T-helper 22 cell (primary cell): Measurements from ENCODE around the gene KCNMA1.

ENCODE experiments used
- DNase-seq: peaks from one replicate; pipeline ENCODE4 v3.0.0-alpha.2; 2020; ENCODE audit warnings: low read depth

KCNMA1 gene

DNA sequence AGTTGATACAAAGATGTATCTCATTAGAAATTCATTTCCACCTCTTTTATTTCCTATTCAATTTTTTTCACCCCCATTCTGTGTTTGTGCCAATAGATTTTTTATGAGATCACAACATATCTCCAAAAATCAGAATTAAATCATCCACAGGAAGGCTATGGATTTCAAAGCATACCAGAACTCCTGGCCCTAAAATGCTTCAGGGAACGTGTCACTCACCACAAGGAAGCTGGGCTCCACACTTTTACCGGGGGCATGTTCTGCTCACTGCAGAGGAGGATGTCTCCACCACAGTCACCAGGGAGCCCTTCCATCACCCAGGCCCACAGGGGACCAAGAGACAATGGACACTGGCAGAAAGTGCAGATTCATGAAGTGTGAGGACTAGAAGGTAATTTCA, 456.8 kb downstream of the KCNMA1 start:
- DNase-seq: no peak

DNA sequence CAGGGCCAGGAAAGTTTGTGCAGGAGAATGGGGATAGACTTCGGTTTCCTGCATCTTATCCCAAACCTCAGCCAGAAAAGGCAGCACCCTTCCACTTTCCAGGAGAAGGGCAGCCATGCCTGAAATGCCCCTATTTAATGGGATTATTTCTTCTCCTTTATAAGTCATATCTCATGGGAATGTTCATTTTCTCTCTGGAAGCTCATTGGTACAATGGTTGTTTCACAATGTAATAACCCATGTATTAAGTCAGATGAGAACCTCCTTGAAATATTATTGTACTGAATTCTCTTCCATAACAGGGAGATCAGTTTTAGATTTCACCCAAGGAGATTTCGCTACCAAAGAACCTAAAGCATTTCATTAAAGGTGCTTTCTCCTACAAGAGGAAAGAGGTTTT, 457.5 kb downstream of the KCNMA1 start:
- DNase-seq: no peak

DNA sequence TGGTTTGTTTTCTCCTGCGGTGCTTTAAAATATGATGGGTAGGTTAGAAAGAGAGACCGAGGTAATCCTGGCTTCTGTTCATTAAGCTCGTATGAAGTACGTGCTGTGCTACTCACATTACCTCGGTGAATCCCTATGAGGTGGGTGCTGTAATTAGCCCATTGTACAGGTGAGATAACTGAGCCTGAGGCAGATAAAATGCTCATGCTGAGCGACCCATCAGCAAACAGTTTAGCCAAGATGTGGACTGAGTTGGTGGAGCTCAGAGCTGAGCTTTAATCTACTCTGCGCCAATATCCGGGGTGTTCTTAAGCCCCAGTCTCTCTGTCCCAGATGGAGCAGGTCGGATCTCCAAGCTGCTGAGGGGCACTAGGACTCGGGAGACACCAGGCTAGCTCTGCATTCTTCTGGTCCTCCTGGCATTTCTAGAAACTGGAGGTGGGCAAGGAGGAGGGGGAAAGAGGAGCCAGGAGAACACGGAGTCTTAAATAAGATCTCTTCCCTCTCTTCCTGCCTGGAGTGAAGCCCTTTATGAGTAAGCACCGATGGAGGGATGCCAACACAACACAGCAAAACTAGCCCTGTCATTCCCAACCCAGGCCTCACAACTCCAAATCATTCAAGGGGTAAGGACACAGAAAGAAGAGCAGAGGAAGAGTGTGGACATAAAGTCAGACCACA, 458.5 kb downstream of the KCNMA1 start:
- DNase-seq: no peak

DNA sequence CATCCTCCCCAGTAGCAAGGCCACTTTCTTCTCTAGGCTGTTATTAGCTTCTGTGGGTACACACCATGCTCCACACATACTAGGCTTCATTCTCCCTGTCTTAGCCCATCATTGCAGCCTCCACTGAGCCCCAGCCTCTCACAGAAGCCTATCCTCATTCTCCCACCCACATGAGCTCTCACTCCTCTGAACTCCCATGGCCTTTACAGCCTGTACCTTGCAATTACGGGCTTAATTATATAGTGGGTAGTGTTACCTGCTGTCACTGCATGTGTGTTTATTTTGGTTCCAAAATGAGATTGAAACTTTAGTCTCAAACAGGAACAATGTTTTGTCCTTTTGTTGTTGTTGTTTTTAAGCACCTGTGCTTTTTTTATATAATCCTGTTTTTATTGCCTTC, 460.0 kb downstream of the KCNMA1 start:
- no peak for DNase-seq

DNA sequence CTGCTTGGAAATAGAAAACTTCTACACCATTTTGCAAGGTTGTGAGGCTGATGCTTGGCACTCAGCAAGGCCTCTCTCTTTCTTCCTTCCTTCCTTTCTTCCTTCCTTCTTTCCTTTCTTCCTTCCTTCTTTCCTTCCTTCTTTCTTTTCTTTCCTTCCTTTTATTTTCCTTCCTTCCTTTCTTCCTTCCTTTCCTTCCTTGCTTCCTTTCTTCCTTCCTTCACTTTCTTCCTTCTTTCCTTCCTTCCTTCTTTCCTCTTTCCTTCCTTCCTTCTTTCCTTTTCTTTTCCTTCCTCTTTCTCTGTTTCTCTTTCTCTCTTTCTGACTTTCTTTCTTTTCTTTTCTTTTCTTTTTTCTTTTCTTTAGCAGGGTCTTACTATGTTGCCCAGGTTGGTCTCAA, 460.4 kb downstream of the KCNMA1 start:
- no peak for DNase-seq

DNA sequence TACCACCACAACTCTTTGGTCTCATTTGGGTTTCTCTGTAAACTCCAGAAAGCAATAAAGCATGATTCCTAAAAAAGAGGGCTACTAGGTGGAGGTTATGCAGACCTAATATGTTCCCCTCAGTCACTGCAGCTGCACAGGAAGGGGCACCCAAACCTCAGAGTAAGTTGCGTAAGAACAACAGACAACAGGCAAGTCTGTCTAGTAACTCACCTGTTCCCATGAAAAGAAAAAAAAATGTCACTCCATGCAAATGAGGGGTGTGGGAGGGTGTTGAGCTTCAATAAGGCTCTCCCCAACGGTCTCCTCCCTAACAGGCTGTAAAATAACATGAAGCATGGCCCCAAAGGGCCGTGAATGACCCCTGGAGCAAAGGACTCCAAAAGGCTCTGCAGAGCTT, 461.4 kb downstream of the KCNMA1 start:
- no peak for DNase-seq

DNA sequence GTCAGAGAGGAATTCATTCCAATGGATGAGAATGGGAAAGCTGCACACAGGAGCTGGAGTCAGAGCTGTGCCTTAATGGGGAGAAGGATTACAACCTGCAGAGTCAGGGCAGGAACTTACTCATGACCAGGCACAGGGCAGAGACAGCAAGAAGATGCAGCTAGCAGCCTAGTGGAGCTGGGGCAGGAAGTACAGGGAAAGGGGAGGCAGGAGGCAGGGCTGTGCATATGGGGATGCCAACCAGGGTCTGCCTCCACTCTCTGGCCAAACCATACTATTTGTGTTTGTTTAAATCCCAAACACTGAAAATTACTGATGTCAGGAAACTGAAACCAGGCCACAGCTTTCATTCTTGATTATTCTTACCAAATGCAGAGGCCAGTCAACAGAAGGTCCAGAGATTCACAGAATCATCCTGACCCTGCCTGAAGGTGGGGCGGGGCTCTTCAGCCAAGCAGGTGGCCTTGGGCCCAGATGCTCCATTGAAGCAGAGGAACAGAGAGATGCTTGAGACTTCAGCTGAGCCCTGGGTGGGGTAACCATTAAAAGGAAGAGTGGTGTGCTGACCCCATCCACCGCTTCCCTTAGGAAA, 461.9 kb downstream of the KCNMA1 start:
- no peak for DNase-seq

DNA sequence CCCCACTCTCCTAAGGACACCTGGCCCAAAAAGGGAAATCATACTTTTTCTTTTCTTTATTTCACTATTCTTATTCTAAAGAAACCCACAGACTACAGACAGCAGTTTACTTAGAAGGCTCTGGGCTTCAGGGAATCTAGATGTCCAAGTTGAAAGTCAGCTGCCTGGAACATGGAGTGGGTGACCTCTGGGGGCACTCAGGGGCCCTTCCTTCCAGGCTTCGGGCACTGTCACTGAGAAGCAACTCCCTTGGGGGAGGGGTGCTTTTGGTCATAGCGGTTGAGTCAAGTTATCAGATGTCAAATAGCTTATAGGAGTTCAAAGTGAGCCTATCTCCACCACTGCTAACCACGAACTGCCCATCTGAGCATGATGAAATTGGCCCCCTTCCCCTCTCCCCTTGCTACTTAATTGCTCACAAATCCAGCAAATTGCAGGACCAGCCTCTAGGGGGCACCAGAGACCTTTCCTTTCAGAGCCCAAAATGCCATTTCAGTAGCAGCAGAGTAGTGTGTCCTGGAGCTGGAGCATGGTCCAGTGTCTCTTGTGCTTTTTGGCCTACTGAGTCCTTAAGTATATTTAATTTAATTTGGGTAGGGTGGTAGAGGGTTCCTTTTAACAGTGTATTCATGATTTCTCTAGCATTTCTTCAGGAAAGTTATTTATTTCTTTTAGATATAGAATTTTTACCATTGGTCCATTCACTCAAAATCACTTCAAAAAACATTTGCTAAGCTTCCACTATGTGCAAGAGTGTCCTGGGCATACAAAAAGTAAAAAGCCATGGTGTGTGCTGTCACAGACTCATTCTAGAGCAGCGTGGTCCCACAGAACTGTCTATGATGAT, 463.8 kb downstream of the KCNMA1 start:
- no peak for DNase-seq

DNA sequence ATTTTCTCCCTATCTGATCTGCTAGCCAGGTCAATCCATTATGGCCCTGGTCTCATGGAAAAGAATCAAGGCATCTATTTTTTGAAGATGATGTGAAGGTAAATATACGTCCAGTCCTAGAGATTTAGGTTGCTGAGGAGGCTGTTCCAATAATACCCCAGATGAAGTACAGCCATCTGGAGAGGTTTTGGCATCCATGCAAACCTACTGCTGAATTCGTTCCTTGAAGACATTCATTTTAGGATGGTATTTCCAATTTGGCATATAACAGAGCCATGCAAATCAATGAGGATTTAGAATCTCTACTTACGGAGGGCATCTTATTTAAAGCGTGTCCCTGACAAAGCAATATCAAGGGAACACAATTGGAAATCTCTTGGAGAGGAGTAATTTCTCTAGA, 465.5 kb downstream of the KCNMA1 start:
- no peak for DNase-seq

DNA sequence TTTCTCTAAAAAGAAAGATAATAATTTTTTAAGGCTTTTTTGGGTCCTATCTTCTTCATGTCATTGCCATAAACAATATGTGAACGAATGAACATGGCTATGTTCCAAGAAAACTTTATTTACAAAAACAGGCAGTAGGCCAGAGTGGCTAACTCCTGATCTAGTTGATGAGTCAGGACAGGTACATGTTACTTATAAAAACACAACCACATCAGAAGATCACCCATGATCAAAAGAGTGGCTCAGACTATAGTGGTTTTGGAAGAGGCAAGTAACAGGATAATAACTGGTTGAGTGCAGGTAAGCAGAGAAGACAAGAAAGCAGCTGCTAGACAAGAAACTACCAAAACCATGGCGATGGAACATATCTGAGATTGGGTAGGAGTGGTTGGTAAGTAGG, 468.7 kb downstream of the KCNMA1 start:
- DNase-seq: no peak

DNA sequence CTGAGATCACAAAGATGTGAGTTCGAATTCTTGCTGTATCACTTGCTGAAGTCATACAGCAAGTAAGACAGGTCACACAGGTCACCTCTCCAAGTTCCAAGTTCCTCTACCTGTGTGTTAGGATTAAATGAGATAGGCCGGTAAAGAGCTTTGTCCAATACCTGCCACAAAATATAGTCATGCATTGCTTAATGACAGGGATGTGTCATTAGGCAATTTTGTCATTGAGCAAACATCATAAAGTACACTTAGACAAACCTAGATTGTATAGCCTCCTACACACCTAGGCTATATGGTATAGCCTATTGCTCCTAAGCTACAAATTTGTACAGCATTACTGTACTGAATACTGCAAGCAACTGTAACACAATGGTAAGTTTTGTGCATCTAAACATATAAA, 469.4 kb downstream of the KCNMA1 start:
- DNase-seq: no peak

DNA sequence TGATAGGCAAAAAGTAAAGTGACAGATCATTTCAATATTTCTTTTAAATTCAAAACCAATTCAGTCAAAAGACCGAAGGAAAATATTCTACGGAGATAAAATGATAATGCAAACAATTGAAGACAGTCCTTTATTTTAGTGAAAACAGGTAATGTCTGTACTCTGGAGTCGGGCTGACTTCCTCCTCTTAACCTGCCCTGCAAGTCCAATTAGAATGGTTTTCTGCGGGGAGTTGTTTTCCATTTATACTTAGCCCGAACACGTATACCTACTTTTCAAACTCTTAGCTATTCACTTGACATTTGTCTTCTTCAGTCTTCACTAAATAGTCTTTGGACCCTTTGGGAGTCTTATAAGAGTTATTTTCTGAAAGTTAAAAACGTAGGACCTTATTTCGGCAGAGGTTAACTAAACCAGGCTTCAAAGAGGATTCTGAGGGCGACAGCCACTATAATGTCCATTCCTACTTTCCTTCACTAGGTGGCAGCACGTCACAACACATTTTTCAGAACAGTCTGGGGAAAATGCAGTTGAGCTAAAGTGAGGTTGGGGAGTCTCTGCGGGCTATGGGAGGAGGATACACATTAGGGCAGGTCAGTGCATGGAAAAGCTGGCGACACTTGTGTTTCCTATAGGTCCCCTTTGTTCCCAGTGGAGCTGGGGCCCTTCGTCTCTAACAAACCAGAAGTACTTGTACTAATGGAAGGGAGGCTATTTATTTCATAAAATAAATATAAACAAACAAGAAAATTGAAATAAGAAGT, 472.0 kb downstream of the KCNMA1 start:
- no peak for DNase-seq

DNA sequence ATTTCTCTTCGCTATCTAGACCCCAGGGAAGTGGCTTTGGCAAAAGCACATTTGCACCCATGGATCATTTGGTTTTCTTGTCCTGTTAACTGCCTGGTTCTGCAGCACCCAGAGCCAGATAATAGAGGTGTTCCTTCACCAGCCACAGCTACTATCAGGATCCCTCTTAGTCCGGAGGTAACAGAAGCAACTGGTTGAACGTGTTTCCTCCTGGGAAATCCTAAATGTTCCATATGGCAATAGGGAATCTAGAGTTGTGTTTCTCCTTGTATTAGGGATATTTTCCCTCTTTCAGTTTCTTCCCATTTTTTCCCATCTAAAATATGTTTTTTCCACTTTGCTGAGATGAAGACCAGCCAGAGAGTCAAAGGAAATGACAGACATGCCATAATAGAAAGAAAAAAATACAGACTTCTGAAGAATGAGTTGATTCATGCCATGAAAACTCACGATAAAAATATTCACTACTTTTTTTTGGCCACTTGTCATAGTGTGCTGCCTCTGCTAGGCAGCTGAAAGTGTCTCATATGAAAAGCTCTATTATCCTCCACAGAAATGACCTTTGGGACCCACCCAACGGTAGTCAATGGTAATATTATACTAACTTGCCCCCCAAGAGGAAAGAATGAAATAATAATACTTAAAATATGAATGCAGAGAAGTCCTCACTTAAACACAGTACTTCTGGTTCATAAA, 472.8 kb downstream of the KCNMA1 start:
- no peak for DNase-seq

DNA sequence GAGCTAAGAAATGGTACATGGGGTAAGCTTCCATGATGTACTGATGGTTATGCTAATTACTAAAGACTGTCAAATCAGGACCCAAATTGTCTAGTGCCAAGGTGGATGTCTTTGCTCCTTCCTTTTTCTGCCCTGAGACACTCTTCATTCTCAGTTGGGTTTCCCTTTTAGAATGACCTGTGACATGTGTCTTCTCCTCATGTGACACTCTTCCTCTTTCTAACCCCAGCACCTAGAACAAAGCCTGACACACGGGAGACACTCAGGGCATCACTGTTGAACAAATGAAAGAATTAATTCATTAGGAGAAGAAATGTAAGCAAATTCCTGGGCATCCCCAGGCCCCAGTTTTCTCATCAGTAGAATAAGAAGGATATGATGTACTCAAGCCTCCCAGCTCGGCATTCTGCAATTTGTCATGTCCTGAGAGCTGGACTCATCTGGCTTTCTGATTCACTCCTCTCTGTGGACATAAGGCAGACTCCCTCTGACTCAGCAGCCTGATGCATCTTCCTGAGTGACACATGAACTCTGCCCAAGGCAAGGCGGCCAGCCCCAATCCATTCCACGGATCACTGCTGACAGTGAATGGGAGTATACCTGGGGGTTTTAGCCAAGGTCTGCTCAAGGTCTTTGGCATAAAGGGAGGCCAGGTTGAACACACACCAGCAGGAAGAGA, 473.8 kb downstream of the KCNMA1 start:
- no peak for DNase-seq

DNA sequence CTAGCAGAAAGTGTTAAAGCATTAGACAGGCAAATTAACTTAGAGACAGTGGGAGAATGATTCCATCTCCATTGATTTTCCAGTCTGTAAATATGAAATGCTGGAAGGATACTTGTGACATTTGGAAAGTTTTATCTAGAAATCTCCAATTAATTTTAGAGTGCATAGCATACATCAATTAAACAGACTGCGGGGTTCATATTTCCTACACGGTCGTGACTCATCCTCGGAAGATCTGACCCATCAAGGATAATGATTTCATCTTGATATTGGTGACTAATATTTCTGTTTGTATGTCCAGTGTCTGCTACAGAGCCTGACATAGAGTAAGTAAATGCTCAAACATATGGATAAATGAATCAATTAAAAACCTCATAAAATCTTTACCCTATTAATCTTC, 474.9 kb downstream of the KCNMA1 start:
- no peak for DNase-seq

DNA sequence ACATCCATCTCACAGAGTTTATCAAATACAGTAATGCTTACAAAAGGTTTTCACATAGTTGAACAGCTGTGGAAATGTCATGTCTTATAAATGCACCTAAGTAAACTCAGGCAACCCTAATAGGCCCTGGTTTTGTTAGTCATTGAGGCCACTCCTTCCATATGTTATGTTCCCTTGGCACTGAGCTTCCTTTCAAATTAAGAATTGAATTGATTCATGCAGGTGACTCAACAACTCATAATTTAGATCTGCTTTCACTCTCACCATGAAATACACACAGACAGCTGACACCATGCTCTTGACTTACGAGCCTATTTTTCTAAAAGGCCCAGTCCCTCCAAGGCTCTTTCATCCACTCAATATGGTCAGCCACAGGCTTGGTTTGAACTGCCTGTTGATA, 476.9 kb downstream of the KCNMA1 start:
- no peak for DNase-seq

DNA sequence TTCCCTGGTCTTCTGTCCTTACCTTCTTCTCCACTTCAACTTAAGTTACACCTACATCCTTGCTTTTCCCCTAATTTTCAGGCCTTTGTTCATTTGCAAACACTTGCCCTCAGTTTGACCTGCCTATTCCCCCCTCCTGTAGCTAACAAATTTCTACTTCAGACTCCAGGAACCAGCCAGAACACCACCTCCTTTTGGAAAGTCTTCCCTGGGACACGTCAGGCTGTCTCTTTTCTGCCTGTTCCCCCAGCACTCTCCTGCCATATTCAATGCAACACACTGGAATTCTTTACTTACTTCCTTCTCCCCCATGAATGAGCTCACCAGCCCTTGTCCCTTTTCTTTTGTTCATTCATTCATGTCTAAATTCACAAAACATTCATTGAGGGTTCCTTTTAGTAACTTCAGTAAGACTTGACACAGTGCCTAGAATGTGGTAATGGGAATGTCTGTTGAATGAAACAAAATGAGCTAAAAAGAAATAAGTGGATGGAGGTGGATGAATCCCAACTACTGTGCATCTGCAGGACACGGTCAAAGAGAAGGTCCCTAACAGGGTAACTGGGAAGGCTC, 478.0 kb downstream of the KCNMA1 start:
- DNase-seq: no peak

DNA sequence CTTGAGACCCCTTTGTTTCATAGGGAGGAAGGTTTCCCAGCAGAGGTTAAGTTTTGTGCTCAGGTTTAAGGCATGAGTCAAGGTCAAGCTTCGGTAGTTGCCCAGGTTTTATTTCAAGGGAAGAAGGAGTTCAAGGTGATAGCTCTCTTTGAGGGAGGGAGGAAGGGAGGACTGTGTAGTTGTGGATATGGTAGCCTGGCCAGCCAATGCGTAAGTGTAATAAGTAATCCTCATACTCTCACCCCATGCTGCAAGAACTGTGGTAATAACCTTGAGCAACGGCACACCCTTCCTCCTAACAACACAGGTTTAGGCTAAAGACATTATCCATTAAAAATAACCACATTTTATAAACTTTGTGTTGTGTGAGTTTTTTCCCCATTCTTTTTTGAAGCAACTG, 478.9 kb downstream of the KCNMA1 start:
- DNase-seq: no peak

DNA sequence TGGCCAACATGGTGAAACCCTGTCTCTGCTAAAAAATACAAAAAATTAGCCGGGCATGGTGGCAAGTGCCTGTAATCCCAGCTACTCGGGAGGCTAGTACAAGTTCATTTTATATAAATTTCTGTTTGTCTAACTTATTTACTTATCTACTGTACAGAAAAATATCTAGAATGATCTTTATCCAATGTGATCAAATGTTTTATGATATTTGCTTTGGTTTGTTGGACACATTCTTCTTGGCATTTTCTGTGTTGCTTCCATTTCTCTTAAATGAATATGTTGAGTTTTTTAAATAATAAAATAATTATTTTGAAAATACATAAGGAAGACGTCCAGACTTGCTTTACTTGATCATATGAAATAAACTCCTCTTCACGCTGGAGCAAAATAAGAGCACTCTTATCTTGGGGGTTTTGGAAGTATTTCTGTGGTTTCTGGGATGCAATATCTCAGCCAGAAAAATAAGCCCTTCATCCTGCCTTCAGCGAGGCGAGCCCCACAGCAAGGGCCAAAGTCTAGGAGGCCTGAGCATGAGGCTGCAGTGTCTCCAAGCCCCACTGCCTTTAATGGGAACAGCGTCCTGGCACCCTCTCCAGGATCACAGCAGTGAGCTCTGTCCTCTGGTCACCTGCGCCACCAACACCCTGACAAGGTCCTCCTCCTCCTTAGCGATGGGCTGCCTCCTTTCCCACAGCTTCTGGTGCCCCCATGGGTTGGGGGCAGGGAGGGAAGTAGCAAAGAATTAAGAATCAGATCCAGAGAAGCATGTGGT, 480.2 kb downstream of the KCNMA1 start:
- no peak for DNase-seq

DNA sequence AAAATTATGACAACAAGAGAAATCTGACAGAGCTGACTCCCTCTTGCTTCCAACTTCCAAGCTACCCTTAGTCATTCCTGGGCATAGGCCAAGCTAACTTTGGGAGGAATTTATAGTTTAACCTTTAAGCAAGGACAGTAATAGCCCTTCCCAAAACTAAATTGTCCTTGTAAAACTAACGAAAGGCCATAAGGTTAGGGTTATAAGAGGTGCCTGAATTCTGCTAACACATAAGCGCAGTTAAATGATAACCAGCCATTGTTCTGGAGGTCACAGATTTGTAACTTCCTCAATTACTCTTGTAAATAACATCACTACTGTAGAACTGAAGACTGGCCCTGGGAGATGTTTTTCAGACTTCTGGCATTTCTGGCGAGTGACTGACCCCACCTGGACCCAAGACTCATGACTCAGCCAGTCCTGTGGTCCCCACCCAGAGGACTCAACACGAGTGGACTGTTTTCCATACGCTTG, 481.2 kb downstream of the KCNMA1 start:
- no peak for DNase-seq
